HG03159 (cell line): Measurements from ENCODE around the gene INPP4A.

Experiments used
- ATAC-seq: cut with Tn5 transposase; IDR thresholded peaks from one replicate; pipeline ENCODE4 v1.9.1; 2021; ENCODE audit warnings: mild to moderate bottlenecking, moderate library complexity; ENCODE audit not compliant: unreplicated experiment

Gene INPP4A

GRCh38 chr2:98558852-98559530 lies 114.3 kb downstream of the INPP4A start:
- ATAC-seq = no peak

GRCh38 chr2:98559581-98559980 lies 114.9 kb downstream of the INPP4A start:
- ATAC-seq = no peak

DNA sequence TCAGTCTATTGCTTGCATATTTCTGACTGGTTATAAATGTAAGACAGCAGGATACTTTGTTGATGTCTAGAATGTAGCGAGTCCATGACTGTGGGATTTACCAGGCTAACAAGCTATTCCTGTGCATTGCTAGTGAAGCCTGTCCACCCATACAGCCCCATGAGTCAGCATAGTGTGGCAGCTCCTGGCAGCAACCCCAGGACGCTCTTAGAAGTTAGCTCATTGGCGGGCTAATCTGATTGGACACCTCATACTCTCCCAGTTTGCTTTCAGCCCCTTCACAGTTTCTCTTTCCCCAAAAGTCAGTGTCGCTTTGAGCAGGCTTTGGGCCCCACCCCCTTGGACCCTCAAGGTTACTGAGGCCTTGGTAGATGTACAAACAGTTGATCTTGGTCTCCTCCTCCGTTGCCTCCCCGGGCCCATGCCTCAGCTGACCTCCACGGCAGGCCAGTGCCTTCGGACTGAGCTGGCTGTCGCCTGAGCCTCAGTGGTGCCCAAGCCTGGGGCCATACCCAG lies 115.7 kb downstream of the INPP4A start:
- no peak for ATAC-seq

DNA sequence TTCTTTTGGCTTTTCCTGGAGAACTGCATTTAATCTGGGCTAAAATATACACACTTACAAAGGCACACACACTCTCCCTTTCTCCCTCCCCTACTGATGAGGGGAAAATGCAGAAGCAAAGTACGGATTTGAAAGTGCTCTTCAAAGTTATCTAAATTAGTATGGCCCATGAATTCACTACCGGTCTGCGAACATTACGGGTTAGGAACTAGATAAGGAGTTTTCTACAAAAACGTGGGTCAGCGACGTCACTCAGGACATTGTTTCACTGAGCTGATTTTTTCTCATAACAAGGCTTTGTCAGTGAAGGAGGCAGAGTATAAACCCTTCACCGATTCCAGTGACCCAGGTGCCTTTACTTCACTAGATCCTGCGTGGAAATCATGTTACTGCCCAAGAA lies 116.4 kb downstream of the INPP4A start:
- no peak for ATAC-seq

DNA sequence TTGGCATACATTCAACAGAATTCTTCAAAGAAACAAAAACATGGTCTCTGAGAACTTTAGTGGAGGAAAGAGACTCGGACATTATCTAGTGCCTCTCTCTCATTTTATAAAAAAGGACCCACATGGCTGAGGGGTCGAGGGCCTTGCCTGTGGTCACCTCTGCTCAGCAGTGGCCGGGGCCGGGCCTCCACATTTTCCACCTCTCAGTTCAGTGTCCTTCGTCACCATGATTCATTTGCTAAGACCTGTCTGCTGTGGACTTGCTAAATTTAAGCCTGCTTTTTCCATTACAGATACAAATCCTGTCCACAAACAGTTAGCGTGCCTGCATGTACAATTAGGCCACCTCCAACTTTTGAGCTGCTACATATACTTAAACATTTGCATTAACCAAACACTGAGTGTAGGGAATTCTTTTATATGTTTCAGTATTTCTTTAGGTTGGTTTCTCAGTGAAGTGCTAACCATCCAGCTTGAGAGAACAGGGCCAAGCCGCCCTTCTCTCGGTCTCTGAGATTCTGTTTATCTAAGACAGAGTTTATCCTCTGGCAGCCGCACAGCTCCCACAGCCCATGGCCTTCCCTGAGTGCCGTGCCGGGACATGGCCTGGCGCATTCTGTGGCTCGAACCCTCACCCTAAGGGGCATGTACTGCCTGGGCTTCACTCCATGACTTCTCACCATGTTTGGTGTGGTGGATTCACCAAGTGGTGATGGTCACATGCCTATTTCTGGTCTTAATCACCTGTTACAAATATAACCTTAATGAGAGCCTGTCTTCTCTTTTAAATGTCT lies 117.4 kb downstream of the INPP4A start:
- ATAC-seq = no peak

DNA sequence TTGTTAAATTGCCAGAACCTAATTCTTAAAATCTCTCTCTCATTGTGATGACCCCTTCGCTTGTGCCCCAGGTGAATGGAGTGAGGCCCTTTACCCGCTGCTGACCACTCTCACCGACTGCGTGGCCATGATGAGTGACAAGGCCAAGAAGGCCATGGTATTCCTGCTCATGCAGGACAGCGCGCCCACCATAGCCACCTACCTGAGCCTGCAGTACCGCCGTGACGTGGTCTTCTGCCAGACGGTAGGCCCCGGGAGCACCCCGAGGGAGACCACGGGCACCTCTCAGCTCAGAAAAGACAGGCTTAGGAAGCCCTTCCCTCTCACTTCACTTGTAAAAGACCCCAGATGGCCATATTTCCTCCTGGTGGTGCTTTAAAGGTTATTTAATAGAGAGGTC lies 118.7 kb downstream of the INPP4A start:
- ATAC-seq = no peak

DNA sequence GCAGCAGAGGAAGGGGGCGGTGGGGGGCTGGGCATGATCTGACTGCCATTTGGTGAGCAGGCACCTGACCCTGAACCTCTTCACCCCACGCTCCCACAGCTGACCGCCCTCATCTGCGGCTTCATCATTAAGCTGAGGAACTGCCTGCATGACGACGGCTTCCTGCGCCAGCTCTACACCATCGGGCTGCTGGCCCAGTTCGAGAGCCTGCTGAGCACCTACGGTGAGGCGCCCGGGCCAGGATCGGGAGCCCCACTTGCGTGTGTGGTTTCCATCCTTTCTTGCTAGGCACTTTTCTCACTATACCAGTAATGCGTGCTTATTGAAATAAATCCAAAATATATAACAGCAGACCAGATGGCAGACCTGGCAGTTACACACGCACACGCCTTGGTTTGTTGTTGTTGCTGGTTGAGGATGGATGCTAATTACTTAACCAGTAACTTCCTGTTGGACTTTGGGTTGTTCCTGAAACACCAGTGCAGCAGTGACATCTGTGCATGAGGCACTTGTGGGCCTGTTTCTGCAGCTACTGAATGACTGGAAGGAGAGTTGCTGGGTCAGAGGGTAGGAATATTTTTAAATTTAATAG lies 120.0 kb downstream of the INPP4A start:
- ATAC-seq = no peak

- ATAC-seq = no peak
Measured at GRCh38 chr2:98565286-98565860, 120.7 kb downstream of the INPP4A start.

GRCh38 chr2:98565941-98566340 lies 121.3 kb downstream of the INPP4A start:
- ATAC-seq = no peak

DNA sequence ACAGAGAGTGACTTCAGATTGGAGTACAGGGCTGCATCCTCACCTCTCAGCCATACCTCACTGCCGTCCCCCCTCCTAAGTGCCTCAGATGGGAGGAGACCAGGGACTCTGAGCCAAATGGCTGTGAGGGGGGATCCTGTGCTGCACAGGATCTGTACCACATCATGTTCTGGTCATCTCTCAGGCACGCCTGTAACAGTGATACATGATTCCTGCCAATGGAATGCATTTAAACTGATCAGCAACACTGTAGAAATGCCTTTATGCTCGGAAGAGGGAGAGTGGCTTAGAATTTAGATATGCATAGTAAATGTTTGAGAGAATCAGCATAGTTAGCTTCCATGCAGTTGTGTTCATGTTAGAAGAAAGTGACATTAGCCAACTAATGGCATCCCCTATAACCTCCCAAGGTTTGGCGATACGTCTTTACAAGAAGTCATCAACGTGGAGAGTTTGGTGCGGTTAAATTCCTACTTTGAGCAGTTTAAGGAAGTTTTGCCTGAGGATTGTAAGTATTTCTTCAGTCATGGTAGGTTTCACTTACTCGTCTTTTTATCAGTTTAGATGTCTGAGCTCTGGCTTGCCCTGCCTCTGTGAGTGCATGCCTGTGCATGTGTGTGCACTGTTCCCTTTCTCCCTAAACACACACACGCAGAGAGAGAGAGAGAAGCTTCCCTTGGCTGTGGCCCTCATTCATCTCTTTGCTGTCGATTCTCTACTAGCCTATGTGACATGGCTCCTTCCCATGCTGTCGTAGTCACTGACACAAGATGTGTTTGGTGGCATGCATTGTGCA lies 123.7 kb downstream of the INPP4A start:
- no peak for ATAC-seq

DNA sequence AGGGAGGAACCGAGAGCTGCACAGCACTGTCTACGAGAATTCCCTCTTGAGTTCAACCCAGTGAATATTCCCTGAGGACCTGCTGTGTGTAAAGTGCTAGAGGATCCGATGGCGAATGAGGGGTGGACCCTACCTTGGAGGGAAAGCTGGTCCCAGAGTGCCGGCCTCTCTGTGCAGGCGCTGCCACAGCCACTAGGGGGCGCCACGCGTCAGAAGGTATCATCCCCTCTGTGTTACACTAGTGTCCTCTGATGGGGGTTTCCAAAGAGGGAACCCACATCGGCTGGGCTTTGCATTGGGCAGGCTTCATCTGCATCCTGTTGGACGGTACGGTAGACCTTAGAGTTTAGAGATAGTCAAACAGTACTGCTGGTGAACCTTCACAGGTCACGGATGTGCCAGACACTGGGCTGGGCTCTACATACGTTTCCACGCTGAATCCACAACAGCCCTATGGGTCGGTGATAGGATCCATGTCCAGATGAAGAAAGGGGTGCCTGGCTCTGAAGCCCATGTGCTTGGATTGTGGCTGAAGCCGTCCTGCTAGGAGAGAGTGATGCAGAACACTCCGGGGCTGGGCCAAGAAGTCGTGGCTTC lies 124.6 kb downstream of the INPP4A start:
- no peak for ATAC-seq

DNA sequence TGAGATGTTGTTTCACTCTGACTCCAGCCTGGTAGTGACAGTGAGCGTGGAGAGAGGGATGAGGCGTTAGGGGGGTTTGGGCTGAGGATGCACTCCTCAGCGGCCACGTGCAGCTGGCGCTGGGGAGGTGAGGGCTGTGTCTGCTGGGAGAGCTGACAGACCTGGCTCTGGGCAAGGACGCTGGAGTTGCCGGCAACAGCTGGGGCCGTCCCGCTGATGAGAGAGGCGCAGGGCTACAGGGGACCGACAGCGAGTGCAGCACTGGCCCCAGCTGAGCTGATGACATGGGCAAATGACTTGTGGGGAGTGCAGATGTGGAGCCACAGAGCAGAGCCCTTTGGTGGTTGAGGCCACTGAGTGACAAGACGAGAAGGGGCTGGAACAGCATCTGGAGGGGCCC lies 125.3 kb downstream of the INPP4A start:
- no peak for ATAC-seq

DNA sequence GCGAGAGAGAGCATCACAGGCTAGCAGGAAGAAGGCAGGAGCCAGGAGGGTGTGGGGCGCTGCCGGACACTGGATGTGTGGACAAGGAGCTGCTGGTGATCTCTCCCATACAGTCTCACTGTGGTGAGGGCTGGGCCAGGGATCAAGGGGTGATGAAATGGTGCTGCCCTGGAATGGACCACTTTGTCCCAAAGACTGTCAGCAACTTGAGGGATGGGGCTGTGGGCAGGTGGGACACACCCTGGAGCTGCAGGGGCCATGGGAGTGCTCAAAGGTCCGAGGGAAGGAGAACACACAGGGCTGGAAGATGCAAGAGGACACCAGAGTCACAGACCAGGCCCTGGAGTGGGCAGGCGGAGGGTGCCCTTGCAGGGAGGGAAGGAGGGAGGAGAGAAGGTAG lies 125.7 kb downstream of the INPP4A start:
- no peak for ATAC-seq

GRCh38 chr2:98571121-98571701 lies 126.6 kb downstream of the INPP4A start:
- no peak for ATAC-seq

- ATAC-seq = no peak
Measured at GRCh38 chr2:98571796-98572195, 127.1 kb downstream of the INPP4A start.

GRCh38 chr2:98572211-98572610 lies 127.6 kb downstream of the INPP4A start:
- no peak for ATAC-seq

DNA sequence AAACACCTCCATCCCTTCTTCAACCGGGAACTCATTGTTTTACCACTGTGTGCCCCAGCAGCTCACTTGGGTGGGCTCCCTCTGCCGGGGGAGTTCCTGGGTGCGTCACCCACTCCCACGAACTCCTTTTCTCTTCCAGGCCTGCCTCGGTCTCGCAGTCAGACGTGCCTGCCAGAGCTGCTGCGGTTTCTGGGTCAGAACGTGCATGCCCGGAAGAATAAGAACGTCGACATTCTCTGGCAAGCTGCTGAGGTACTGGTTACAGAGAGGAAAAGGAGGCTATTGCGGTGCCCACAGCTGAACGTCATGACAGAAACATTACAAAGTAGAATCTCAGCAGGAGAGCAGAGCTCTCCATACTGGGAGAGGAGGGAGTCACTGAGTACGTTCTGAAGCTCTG lies 128.0 kb downstream of the INPP4A start:
- no peak for ATAC-seq

- ATAC-seq = no peak
Measured at GRCh38 chr2:98573426-98573825, 128.8 kb downstream of the INPP4A start.

DNA sequence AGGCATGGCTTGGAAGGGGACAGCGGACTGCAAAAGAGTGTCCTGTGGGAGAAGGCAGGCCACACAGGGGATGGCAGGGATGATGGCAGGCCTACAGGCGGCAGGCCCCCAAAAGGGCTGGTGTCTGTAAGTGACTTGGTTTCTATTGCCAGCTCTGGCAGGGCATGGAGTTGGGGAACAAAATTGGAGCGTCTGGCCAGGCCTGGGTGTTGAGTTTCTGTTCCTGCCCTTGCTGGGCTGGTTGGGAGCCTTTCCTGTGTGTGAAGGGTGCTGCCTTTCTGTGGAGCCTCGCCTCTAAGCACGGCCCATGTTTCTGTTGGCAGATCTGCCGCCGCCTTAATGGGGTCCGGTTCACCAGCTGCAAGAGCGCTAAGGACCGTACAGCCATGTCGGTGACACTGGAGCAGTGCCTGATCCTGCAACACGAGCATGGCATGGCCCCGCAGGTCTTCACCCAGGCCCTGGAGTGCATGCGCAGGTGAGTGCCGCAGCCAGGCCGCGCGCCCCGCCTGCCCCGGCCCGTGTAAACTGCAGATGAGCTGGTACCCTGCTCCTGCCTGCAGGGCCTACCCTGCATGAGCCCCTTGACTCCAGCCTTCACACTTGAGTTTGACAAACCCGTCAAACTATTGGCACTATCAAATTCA lies 132.1 kb downstream of the INPP4A start:
- no peak for ATAC-seq

GRCh38 chr2:98577313-98577712 lies 132.7 kb downstream of the INPP4A start:
- ATAC-seq = no peak
